ENCODE measurements around the gene NUCB1. TPM values are rescaled to one million over a fixed set of nuclear protein-coding genes. Genes with fewer than 3 reads are reported as not detected.
A peak's percentile ranks its signal among the peaks of the same experiment; 100 is the strongest.

The NUCB1 gene
- total and polyA plus RNA-seq, 9 of the 15 experiments (the other 6 are each of a cell fraction or from before 2014, with no cell fraction given), result 3.1 to 153 (median 71.7) TPM

- peak; percentile 52; the same call in 1 of the 2 replicates for TF ChIP-seq E4F1 (CRISPR knock-in tag; IDR thresholded peaks at IDR 0.05; ENCODE audit: borderline replicate concordance)
- TF ChIP-seq YY1 (IDR thresholded peaks at IDR 0.05; ENCODE audit: borderline replicate concordance in 1 of 3, control insufficient read depth in 1 of 3, extremely low read depth in 1 of 3, insufficient read depth in 3 of 3, insufficient read length in 1 of 3, insufficient replicate concordance in 2 of 3, low read depth in 1 of 3, low read length in 2 of 3), result peak in 1 of 3 experiments; percentile 72
- peak in 1 of 2 experiments; percentile 76; a peak in 2 of 4 replicates for TF ChIP-seq ETV6 (IDR thresholded peaks at IDR 0.05; ENCODE audit: borderline replicate concordance in 1 of 2, low read depth in 2 of 2, low read length in 1 of 2)
- no peak for TF ChIP-seq ETV6 (CRISPR knock-in tag; IDR thresholded peaks at IDR 0.05; ENCODE audit: borderline replicate concordance)
- TF ChIP-seq TRIM24 (IDR thresholded peaks at IDR 0.05), result peak; percentile 99
- TF ChIP-seq ZKSCAN8 (CRISPR knock-in tag; IDR thresholded peaks at IDR 0.05), result peak; percentile 86
- no peak; the same call in none of the 2 replicates for TF ChIP-seq CTBP1 (IDR thresholded peaks at IDR 0.05; ENCODE audit: borderline replicate concordance)
- TF ChIP-seq, protein P1, sequence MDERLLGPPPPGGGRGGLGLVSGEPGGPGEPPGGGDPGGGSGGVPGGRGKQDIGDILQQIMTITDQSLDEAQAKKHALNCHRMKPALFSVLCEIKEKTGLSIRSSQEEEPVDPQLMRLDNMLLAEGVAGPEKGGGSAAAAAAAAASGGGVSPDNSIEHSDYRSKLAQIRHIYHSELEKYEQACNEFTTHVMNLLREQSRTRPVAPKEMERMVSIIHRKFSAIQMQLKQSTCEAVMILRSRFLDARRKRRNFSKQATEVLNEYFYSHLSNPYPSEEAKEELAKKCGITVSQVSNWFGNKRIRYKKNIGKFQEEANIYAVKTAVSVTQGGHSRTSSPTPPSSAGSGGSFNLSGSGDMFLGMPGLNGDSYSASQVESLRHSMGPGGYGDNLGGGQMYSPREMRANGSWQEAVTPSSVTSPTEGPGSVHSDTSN (CRISPR knock-in tag; IDR thresholded peaks at IDR 0.05; ENCODE audit: low read depth), result no peak
- TF ChIP-seq, protein P1 (tag; conservative IDR thresholded peaks at IDR 0.05; ENCODE audit: low read depth), result 0 out of 2 replicates have a peak, but pooled peaks have one; percentile 19
- no peak for TF ChIP-seq HNRNPUL1 (IDR thresholded peaks at IDR 0.05; ENCODE audit: low read length)
- peak in 1 of 2 experiments; percentile 20; a peak in 3 of 4 replicates for TF ChIP-seq RAD21 (CRISPR knock-in tag; conservative IDR thresholded peaks at IDR 0.05 in 1 of 2, IDR thresholded peaks at IDR 0.05 in 1 of 2)
- TF ChIP-seq CHD2 (IDR thresholded peaks at IDR 0.05; ENCODE audit: low read depth, low read length), result 0 out of 2 replicates have a peak, but pooled peaks have one; percentile 45
- TF ChIP-seq TAF1 (IDR thresholded peaks at IDR 0.05; ENCODE audit: control insufficient read depth, extremely low read depth, insufficient read depth, low read length, severe bottlenecking), result peak; percentile 61
- peak; percentile 88 for TF ChIP-seq ZNF589 (CRISPR knock-in tag; IDR thresholded peaks at IDR 0.05; ENCODE audit: low read depth)
Observed at GRCh38 chr19:48878196-48879024, 21.7 kb upstream of the NUCB1 start (continued).
